A549 (cell line): ENCODE measurements around the gene FOSL1.

ENCODE experiments used
- CTCF ChIP-seq: fragments of >200 bp; sonication (Bioruptor Twin); formaldehyde crosslinking; IDR thresholded peaks from 3 replicates; pipeline ENCODE4 v1.5.1; 2016
- POLR2A ChIP-seq: IDR thresholded peaks from 2 replicates; pipeline ENCODE4 v1.6.1; 2012; ENCODE audit warnings: mild to moderate bottlenecking, low read length

- TF ChIP-seq CTCF (no peak), POLR2A (peak; percentile 86)
These were observed 26.7 kb downstream of the FOSL1 start for GRCh38 chr11:65873318-65874156.
